Esophagus muscularis mucosa (tissue), 4 donors: ENCODE results near the gene NT5DC2. TPM values are rescaled to one million over a fixed set of nuclear protein-coding genes. Genes with fewer than 3 reads are reported as not detected.

Experiments
- DNase-seq: peaks from one replicate; pipeline ENCODE4 v3.0.0-alpha.2; 2017; ENCODE audit errors: extremely low spot score
- H3K27ac ChIP-seq, 4 donors: fragments of 200-600 bp; sonication (generic); replicated peaks in 1 of 4; 1 replicate in 3 of 4; 2 replicates in 1 of 4; pipeline ENCODE4 v1.5.1; 2016 to 2019; ENCODE audit warnings: mild to moderate bottlenecking in 1 of 4
- H3K27me3 ChIP-seq, 4 donors: fragments of 200-600 bp; sonication (generic); one replicate each; pipeline versions ENCODE4 v1.5.1 to v1.6.0; 2016 to 2019
- H3K36me3 ChIP-seq, 4 donors: fragments of 200-600 bp; sonication (generic); one replicate each; pipeline ENCODE4 v1.5.1; 2016 to 2019
- H3K4me1 ChIP-seq, 4 donors: fragments of 200-600 bp; sonication (generic); one replicate each; pipeline ENCODE4 v1.5.1; 2016 to 2019
- H3K4me3 ChIP-seq, 4 donors: fragments of 200-600 bp; sonication (generic); 1 replicate in 2 of 4; 2 replicates in 2 of 4; pipeline ENCODE4 v1.5.1; 2016 to 2019; ENCODE audit warnings: mild to moderate bottlenecking in 4 of 4, moderate library complexity in 1 of 4
- H3K9me3 ChIP-seq, 4 donors: fragments of 200-600 bp; sonication (generic); 1 replicate in 3 of 4; 2 replicates in 1 of 4; pipeline ENCODE4 v1.5.1; 2016 to 2019
- EP300 ChIP-seq: sonication (generic); formaldehyde crosslinking; IDR thresholded peaks from one replicate; pipeline ENCODE4 v1.6.1; 2017; ENCODE audit warnings: antibody characterized with exemption
- POLR2A ChIP-seq: fragments of 450-650 bp; IDR thresholded peaks from one replicate; pipeline ENCODE4 v1.6.1; 2017; ENCODE audit warnings: antibody characterized with exemption, moderate library complexity, mild to moderate bottlenecking, low read depth
- POLR2AphosphoS5 ChIP-seq, 2 donors: sonication (generic); formaldehyde crosslinking; IDR thresholded peaks; one replicate each; pipeline ENCODE4 v1.6.1; 2017; ENCODE audit warnings: antibody characterized with exemption in 2 of 2
- WGBS: methylation state at CpG from one replicate; pipeline ENCODE4 v1.1.5; 2018; 5-methylcytosine and 5-hydroxymethylcytosine counted together
- intact Hi-C: fragments of 100-400 bp; cut with DNase I; formaldehyde crosslinking; loops from one replicate; pipeline ENCODE4 v1.15.1; 2023
- total RNA-seq, 4 donors: library from RNA; depleted of rRNA; stranded (reverse); fragments of >200 nt; gene quantifications; one replicate each; pipeline versions ENCODE4 v1.1.0 to v1.2.1, GENCODE V29; 2016
- TF ChIP-seq, protein P1 (sequence below), 3 experiments: fragments of 200-600 bp in 2 of 3; fragments of 450-650 bp in 1 of 3; sonication (generic) in 2 of 3; IDR thresholded peaks; one replicate each; pipeline ENCODE4 v1.5.1; 2017 to 2019; ENCODE audit warnings: antibody characterized with exemption in 3 of 3, mild to moderate bottlenecking in 2 of 3, moderate library complexity in 1 of 3

NT5DC2 gene
- total RNA-seq, 4 donors from 2014 or later, result 58.0 to 87.4 (median 72.9) TPM

DNA sequence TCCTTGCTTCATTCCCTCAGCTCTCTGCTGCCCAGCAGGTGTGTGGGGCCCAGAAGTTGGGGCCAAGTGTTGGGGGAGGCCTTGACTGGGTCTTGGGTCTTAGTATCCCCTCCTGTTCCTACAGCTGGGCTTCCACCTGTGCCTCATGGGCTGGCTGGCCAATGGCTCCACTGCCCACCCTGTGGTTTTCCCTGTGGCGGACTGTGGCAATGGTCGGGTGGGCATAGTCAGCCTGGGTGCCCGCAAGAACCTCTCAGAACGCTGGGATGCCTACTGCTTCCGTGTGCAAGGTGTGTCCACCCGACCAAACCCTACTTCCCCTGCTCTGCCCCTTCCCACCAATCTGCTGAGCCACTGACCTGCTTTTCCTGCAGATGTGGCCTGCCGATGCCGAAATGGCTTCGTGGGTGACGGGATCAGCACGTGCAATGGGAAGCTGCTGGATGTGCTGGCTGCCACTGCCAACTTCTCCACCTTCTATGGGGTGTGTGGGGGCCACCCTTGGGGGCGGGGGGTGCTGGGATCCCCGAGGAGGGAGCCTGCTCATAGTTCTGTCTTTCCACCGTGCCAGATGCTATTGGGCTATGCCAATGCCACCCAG is 10.9 kb downstream of the NT5DC2 start:
- H3K4me1 ChIP-seq, result peaks cover 27 to 43% (median 34%) of the 10 kb centered on the region in 4 donors
- DNase-seq, result no peak
- H3K27me3 ChIP-seq, result no peaks in the 10 kb centered on the region
- no peaks in the 10 kb centered on the region for H3K9me3 ChIP-seq
- 95% methylated on average over 13 of the region's 14 CpGs for WGBS
- TF ChIP-seq EP300 (no peak), POLR2A (no peak), POLR2AphosphoS5 (IDR thresholded peaks at IDR 0.05) (no peak)
- TF ChIP-seq, protein P1, sequence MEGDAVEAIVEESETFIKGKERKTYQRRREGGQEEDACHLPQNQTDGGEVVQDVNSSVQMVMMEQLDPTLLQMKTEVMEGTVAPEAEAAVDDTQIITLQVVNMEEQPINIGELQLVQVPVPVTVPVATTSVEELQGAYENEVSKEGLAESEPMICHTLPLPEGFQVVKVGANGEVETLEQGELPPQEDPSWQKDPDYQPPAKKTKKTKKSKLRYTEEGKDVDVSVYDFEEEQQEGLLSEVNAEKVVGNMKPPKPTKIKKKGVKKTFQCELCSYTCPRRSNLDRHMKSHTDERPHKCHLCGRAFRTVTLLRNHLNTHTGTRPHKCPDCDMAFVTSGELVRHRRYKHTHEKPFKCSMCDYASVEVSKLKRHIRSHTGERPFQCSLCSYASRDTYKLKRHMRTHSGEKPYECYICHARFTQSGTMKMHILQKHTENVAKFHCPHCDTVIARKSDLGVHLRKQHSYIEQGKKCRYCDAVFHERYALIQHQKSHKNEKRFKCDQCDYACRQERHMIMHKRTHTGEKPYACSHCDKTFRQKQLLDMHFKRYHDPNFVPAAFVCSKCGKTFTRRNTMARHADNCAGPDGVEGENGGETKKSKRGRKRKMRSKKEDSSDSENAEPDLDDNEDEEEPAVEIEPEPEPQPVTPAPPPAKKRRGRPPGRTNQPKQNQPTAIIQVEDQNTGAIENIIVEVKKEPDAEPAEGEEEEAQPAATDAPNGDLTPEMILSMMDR (IDR thresholded peaks at IDR 0.05), result no peak
- intact Hi-C loops, result no loop called here
- no peak overlapping the region for H3K4me3 ChIP-seq
- H3K27ac ChIP-seq, result no peak overlapping the region
- peaks cover 10 to 79% (median 61%) of the 10 kb centered on the region in 4 donors for H3K36me3 ChIP-seq

GRCh38 chr3:52521881-52522650 is 11.6 kb downstream of the NT5DC2 start:
- peaks cover 5 to 78% (median 57%) of the 10 kb centered on the region in 4 donors for H3K36me3 ChIP-seq
- no peak overlapping the region for H3K4me3 ChIP-seq
- TF ChIP-seq POLR2A (no peak), EP300 (no peak), POLR2AphosphoS5 (IDR thresholded peaks at IDR 0.05) (no peak)
- TF ChIP-seq, protein P1 (IDR thresholded peaks at IDR 0.05), result no peak
- intact Hi-C loops, result no loop called here
- 92% methylated on average over 25 of the region's 33 CpGs for WGBS
- H3K4me1 ChIP-seq, result peaks cover 26 to 38% (median 31%) of the 10 kb centered on the region in 4 donors
- no peak overlapping the region for H3K27ac ChIP-seq
- no peaks in the 10 kb centered on the region for H3K9me3 ChIP-seq
- no peaks in the 10 kb centered on the region for H3K27me3 ChIP-seq
- DNase-seq, result no peak

DNA sequence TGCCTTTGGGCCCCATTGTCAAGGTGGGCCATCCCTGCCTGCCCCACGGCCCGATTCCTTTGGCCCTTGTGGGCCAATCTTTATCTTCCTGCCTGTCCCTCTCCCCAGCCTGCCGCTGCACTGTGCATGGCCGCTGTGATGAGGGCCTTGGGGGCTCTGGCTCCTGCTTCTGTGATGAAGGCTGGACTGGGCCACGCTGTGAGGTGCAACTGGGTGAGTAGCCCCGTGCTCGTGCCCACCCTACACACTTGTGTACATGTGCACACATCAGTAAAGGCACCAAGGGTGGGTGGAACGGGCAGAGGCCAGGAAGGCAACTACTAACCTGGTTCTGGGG is 12.2 kb downstream of the NT5DC2 start:
- DNase-seq, result no peak
- Histone ChIP-seq H3K4me1 (peaks cover 21 to 35% (median 28%) of the 10 kb centered on the region in 4 donors), H3K36me3 (peaks cover 0 to 75% (median 55%) of the 10 kb centered on the region in 4 donors), H3K27me3 (no peaks in the 10 kb centered on the region), H3K27ac (no peak overlapping the region), H3K4me3 (no peak overlapping the region), H3K9me3 (no peaks in the 10 kb centered on the region)
- WGBS, result 90% methylated on average over 2 of the region's 8 CpGs
- intact Hi-C loops, result no loop called here
- TF ChIP-seq, protein P1 (IDR thresholded peaks at IDR 0.05), result no peak
- no peak for TF ChIP-seq POLR2A
- no peak for TF ChIP-seq EP300
- no peak for TF ChIP-seq POLR2AphosphoS5 (IDR thresholded peaks at IDR 0.05)

DNA sequence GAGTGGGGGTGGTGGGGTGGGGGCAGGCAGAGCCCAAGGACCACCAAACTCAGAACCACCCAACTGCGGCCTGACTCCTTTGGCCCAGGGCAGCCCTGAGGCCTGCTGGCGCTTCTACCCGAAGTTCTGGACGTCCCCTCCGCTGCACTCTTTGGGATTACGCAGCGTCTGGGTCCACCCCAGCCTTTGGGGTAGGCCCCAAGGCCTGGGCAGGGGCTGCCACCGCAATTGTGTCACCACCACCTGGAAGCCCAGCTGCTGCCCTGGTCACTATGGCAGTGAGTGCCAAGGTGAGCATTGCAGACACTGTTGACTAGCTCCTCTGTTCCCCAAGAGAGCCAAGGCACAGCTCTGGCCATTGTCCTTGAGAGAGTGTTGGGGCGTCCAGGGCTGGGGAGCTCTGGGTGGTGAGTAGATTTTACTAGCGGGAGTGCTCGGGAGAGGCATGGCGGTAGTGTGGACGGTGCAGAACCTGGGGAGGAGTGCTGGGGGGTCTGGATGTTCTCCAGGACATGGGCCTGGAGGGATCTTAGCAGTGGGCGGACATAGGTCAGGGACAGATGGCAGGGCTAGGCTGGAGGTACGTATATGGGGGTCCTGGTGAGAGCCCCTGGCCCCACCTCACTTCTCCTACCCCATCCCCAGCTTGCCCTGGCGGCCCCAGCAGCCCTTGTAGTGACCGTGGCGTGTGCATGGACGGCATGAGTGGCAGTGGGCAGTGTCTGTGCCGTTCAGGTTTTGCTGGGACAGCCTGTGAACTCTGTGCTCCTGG is 12.8 kb downstream of the NT5DC2 start:
- no peaks in the 10 kb centered on the region for H3K27me3 ChIP-seq
- intact Hi-C loops, result no loop called here
- peaks cover 0 to 76% (median 54%) of the 10 kb centered on the region in 4 donors for H3K36me3 ChIP-seq
- no peak overlapping the region for H3K4me3 ChIP-seq
- TF ChIP-seq, protein P1 (IDR thresholded peaks at IDR 0.05), result no peak
- TF ChIP-seq EP300, result no peak
- no peak for TF ChIP-seq POLR2AphosphoS5 (IDR thresholded peaks at IDR 0.05)
- peaks cover 16 to 30% (median 25%) of the 10 kb centered on the region in 4 donors for H3K4me1 ChIP-seq
- no peaks in the 10 kb centered on the region for H3K9me3 ChIP-seq
- DNase-seq, result no peak
- no peak overlapping the region for H3K27ac ChIP-seq
- WGBS, result 94% methylated on average over 20 of the region's 20 CpGs
